ENCODE data around the gene HBG1.

HBG1 gene

GRCh38 chr11:5238486-5238885, 11.2 kb downstream of the HBG1 start:
- no peak for DNase-seq
- no peak overlapping the region for H2AK5ac ChIP-seq (ENCODE audit: low read length)
- H3K9ac ChIP-seq (ENCODE audit: low read length): no peak overlapping the region
- WGBS (ENCODE audit: extremely low coverage, insufficient coverage, low lambda C conversion rate): no CpG with 5 or more reads among the region's 2 CpGs
- no peaks in the 10 kb centered on the region for H3K79me2 ChIP-seq (ENCODE audit: control insufficient read depth, insufficient read depth, low read length)
- no peak overlapping the region for H4K8ac ChIP-seq (ENCODE audit: low read depth, low read length)
- H3K36me3 ChIP-seq (ENCODE audit: control insufficient read depth, insufficient read depth, low read length): no peaks in the 10 kb centered on the region
- no peak overlapping the region for H2BK15ac ChIP-seq (replicated peaks; ENCODE audit: low read depth)
- no peak overlapping the region for H2BK120ac ChIP-seq (ENCODE audit: low read depth, low read length)
- H2BK5ac ChIP-seq (ENCODE audit: low read length): no peak overlapping the region
- no peaks in the 10 kb centered on the region for H3K4me1 ChIP-seq (ENCODE audit: control insufficient read depth, low read depth, low read length)
- no peak overlapping the region for H4K5ac ChIP-seq (ENCODE audit: low read length)
- H3K4ac ChIP-seq (ENCODE audit: low read depth, low read length): no peak overlapping the region
- H3K18ac ChIP-seq (ENCODE audit: low read length): no peak overlapping the region
- no peak overlapping the region for H3K4me2 ChIP-seq (ENCODE audit: low read length)
- no peaks in the 10 kb centered on the region for H3K27me3 ChIP-seq (ENCODE audit: insufficient read depth, low read length, poor library complexity)
- H3K79me1 ChIP-seq (ENCODE audit: low read length): no peaks in the 10 kb centered on the region
- no peak overlapping the region for H3K4me3 ChIP-seq (ENCODE audit: low read length)
- H3K27ac ChIP-seq (ENCODE audit: low read depth, low read length): no peak overlapping the region
- H3K23ac ChIP-seq (ENCODE audit: low read length): no peak overlapping the region
- no peak overlapping the region for H3K56ac ChIP-seq (ENCODE audit: low read length)

DNA sequence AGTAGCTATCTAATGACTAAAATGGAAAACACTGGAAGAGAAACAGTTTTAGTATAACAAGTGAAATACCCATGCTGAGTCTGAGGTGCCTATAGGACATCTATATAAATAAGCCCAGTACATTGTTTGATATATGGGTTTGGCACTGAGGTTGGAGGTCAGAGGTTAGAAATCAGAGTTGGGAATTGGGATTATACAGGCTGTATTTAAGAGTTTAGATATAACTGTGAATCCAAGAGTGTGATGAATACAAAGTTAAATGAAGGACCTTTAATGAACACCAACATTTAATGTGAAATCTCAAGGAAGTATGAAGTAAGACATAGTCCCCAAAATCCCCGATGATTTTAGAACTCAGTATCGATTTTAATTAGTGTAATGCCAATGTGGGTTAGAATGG, 12.2 kb downstream of the HBG1 start:
- Histone ChIP-seq H2AK5ac (ENCODE audit: low read length) (no peak overlapping the region), H3K9ac (ENCODE audit: low read length) (no peak overlapping the region), H2BK120ac (ENCODE audit: low read depth, low read length) (no peak overlapping the region), H3K36me3 (ENCODE audit: control insufficient read depth, insufficient read depth, low read length) (no peaks in the 10 kb centered on the region), H3K27ac (ENCODE audit: low read depth, low read length) (no peak overlapping the region), H2BK5ac (ENCODE audit: low read length) (no peak overlapping the region), H4K8ac (ENCODE audit: low read depth, low read length) (no peak overlapping the region), H3K79me1 (ENCODE audit: low read length) (no peaks in the 10 kb centered on the region), H4K5ac (ENCODE audit: low read length) (no peak overlapping the region), H3K56ac (ENCODE audit: low read length) (no peak overlapping the region), H2BK15ac (replicated peaks; ENCODE audit: low read depth) (no peak overlapping the region), H3K79me2 (ENCODE audit: control insufficient read depth, insufficient read depth, low read length) (no peaks in the 10 kb centered on the region), H3K4ac (ENCODE audit: low read depth, low read length) (no peak overlapping the region), H3K23ac (ENCODE audit: low read length) (no peak overlapping the region), H3K18ac (ENCODE audit: low read length) (no peak overlapping the region), H3K4me2 (ENCODE audit: low read length) (no peak overlapping the region), H3K4me1 (ENCODE audit: control insufficient read depth, low read depth, low read length) (no peaks in the 10 kb centered on the region), H3K4me3 (ENCODE audit: low read length) (no peak overlapping the region), H3K27me3 (ENCODE audit: insufficient read depth, low read length, poor library complexity) (no peaks in the 10 kb centered on the region)
- DNase-seq: no peak
- WGBS (ENCODE audit: extremely low coverage, insufficient coverage, low lambda C conversion rate): no CpG with 5 or more reads among the region's 2 CpGs

DNA sequence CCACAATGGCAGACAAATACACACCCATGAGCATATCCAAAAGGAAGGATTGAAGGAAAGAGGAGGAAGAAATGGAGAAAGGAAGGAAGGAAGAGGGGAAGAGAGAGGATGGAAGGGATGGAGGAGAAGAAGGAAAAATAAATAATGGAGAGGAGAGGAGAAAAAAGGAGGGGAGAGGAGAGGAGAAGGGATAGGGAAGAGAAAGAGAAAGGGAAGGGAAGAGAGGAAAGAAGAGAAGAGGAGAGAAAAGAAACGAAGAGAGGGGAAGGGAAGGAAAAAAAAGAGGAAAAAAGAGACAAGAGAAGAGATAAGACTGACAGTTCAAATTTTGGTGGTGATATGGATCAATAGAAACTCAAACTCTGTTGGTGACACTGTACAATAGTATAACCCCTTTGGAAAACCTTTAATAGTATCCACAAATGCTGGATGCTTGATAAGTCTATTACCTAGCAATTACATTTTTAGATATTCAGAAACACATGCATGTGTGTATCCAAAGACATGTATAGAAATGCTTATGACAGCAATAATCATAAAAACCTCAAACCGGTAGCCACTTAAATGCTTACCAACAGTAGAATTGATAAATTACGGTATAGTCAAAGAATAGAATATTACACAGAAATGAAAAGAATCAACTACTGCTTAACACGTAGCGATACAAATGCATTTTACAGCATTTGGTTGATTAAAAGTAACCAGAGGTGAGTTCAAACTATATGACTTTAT, 14.1 kb downstream of the HBG1 start:
- DNase-seq: no peak
- H3K4me2 ChIP-seq (ENCODE audit: low read length): no peak overlapping the region
- H3K23ac ChIP-seq (ENCODE audit: low read length): no peak overlapping the region
- no peaks in the 10 kb centered on the region for H3K79me1 ChIP-seq (ENCODE audit: low read length)
- no peaks in the 10 kb centered on the region for H3K4me1 ChIP-seq (ENCODE audit: control insufficient read depth, low read depth, low read length)
- no peak overlapping the region for H3K56ac ChIP-seq (ENCODE audit: low read length)
- no peak overlapping the region for H3K4ac ChIP-seq (ENCODE audit: low read depth, low read length)
- H2BK5ac ChIP-seq (ENCODE audit: low read length): no peak overlapping the region
- no peak overlapping the region for H4K8ac ChIP-seq (ENCODE audit: low read depth, low read length)
- no peak overlapping the region for H2BK120ac ChIP-seq (ENCODE audit: low read depth, low read length)
- no peak overlapping the region for H3K27ac ChIP-seq (ENCODE audit: low read depth, low read length)
- no peaks in the 10 kb centered on the region for H3K79me2 ChIP-seq (ENCODE audit: control insufficient read depth, insufficient read depth, low read length)
- no CpG with 5 or more reads among the region's 5 CpGs for WGBS (ENCODE audit: extremely low coverage, insufficient coverage, low lambda C conversion rate)
- no peak overlapping the region for H2AK5ac ChIP-seq (ENCODE audit: low read length)
- no peaks in the 10 kb centered on the region for H3K36me3 ChIP-seq (ENCODE audit: control insufficient read depth, insufficient read depth, low read length)
- H2BK15ac ChIP-seq (replicated peaks; ENCODE audit: low read depth): no peak overlapping the region
- H3K9ac ChIP-seq (ENCODE audit: low read length): no peak overlapping the region
- no peak overlapping the region for H4K5ac ChIP-seq (ENCODE audit: low read length)
- no peaks in the 10 kb centered on the region for H3K27me3 ChIP-seq (ENCODE audit: insufficient read depth, low read length, poor library complexity)
- H3K18ac ChIP-seq (ENCODE audit: low read length): no peak overlapping the region
- no peak overlapping the region for H3K4me3 ChIP-seq (ENCODE audit: low read length)

- H2BK120ac ChIP-seq (ENCODE audit: low read depth, low read length): no peak within 1 kb of the TSS
- H3K56ac ChIP-seq (ENCODE audit: low read length): no peak within 1 kb of the TSS
- no peak within 1 kb of the TSS for H2AK5ac ChIP-seq (ENCODE audit: low read length)
- H3K4ac ChIP-seq (ENCODE audit: low read depth, low read length): no peak within 1 kb of the TSS
- no peaks in the 10 kb centered on the region for H3K36me3 ChIP-seq (ENCODE audit: control insufficient read depth, insufficient read depth, low read length)
- H3K27ac ChIP-seq (ENCODE audit: low read depth, low read length): no peak within 1 kb of the TSS
- H3K4me3 ChIP-seq (ENCODE audit: low read length): no peak within 1 kb of the TSS
- no peaks in the 10 kb centered on the region for H3K79me1 ChIP-seq (ENCODE audit: low read length)
- no peak within 1 kb of the TSS for H3K18ac ChIP-seq (ENCODE audit: low read length)
- no peak within 1 kb of the TSS for H3K4me2 ChIP-seq (ENCODE audit: low read length)
- no peak within 1 kb of the TSS for H3K9ac ChIP-seq (ENCODE audit: low read length)
- DNase-seq: no peak
- no peak within 1 kb of the TSS for H4K5ac ChIP-seq (ENCODE audit: low read length)
- H4K8ac ChIP-seq (ENCODE audit: low read depth, low read length): no peak within 1 kb of the TSS
- no peak within 1 kb of the TSS for H3K23ac ChIP-seq (ENCODE audit: low read length)
- no peaks in the 10 kb centered on the region for H3K4me1 ChIP-seq (ENCODE audit: control insufficient read depth, low read depth, low read length)
- no peaks in the 10 kb centered on the region for H3K27me3 ChIP-seq (ENCODE audit: insufficient read depth, low read length, poor library complexity)
- H3K79me2 ChIP-seq (ENCODE audit: control insufficient read depth, insufficient read depth, low read length): no peaks in the 10 kb centered on the region
- no peak within 1 kb of the TSS for H2BK15ac ChIP-seq (replicated peaks; ENCODE audit: low read depth)
- no peak within 1 kb of the TSS for H2BK5ac ChIP-seq (ENCODE audit: low read length)
- no CpG with 5 or more reads among the region's 2 CpGs for WGBS (ENCODE audit: extremely low coverage, insufficient coverage, low lambda C conversion rate)
Observed at GRCh38 chr11:5234381-5234834, 15.2 kb downstream of the HBG1 start, which contains the start of gene HBD. Gene HBD (minus strand): TSS chr11:5234483. CDS start chr11:5234433, 50 bp downstream.

DNA sequence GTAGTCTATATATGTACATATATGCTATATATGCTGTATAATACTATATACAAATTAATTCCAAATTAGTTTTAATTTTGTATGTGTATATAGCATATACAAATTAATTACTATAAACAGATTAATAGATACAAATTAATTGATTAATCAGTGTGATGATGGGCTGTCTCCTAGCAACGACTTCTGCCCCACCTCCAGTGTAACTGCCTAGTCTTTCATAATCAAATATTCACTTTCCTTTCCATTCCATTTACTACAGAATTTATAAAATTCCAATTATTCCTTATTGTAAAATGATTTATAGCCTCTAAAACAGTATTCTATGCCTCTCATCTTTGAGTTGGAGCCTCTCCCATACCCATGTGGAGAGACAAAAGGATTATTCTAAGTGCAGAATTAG, 16.4 kb downstream of the HBG1 start:
- Histone ChIP-seq H2BK15ac (replicated peaks; ENCODE audit: low read depth) (no peak overlapping the region), H3K4me2 (ENCODE audit: low read length) (no peak overlapping the region), H2AK5ac (ENCODE audit: low read length) (no peak overlapping the region), H3K56ac (ENCODE audit: low read length) (no peak overlapping the region), H3K18ac (ENCODE audit: low read length) (no peak overlapping the region), H4K8ac (ENCODE audit: low read depth, low read length) (no peak overlapping the region), H3K4me1 (ENCODE audit: control insufficient read depth, low read depth, low read length) (no peaks in the 10 kb centered on the region), H4K5ac (ENCODE audit: low read length) (no peak overlapping the region), H2BK120ac (ENCODE audit: low read depth, low read length) (no peak overlapping the region), H3K23ac (ENCODE audit: low read length) (no peak overlapping the region), H3K4ac (ENCODE audit: low read depth, low read length) (no peak overlapping the region), H2BK5ac (ENCODE audit: low read length) (no peak overlapping the region), H3K79me1 (ENCODE audit: low read length) (no peaks in the 10 kb centered on the region), H3K27ac (ENCODE audit: low read depth, low read length) (no peak overlapping the region), H3K27me3 (ENCODE audit: insufficient read depth, low read length, poor library complexity) (no peaks in the 10 kb centered on the region), H3K9ac (ENCODE audit: low read length) (no peak overlapping the region), H3K36me3 (ENCODE audit: control insufficient read depth, insufficient read depth, low read length) (no peaks in the 10 kb centered on the region), H3K79me2 (ENCODE audit: control insufficient read depth, insufficient read depth, low read length) (no peaks in the 10 kb centered on the region), H3K4me3 (ENCODE audit: low read length) (no peak overlapping the region)
- WGBS (ENCODE audit: extremely low coverage, insufficient coverage, low lambda C conversion rate): no CpG with 5 or more reads among the region's 1 CpG
- no peak for DNase-seq

- no peak overlapping the region for H2BK5ac ChIP-seq (ENCODE audit: low read length)
Observed at GRCh38 chr11:5232821-5233220, 16.8 kb downstream of the HBG1 start.

More at GRCh38 chr11:5232821-5233220, 16.8 kb downstream of the HBG1 start:
- H3K23ac ChIP-seq (ENCODE audit: low read length): no peak overlapping the region
- H3K9ac ChIP-seq (ENCODE audit: low read length): no peak overlapping the region
- H2AK5ac ChIP-seq (ENCODE audit: low read length): no peak overlapping the region
- no CpG with 5 or more reads among the region's 2 CpGs for WGBS (ENCODE audit: extremely low coverage, insufficient coverage, low lambda C conversion rate)
- no peak overlapping the region for H3K56ac ChIP-seq (ENCODE audit: low read length)
- no peaks in the 10 kb centered on the region for H3K4me1 ChIP-seq (ENCODE audit: control insufficient read depth, low read depth, low read length)
- no peak overlapping the region for H3K4me2 ChIP-seq (ENCODE audit: low read length)
- DNase-seq: no peak
- H3K4me3 ChIP-seq (ENCODE audit: low read length): no peak overlapping the region
- no peak overlapping the region for H2BK15ac ChIP-seq (replicated peaks; ENCODE audit: low read depth)
- no peaks in the 10 kb centered on the region for H3K36me3 ChIP-seq (ENCODE audit: control insufficient read depth, insufficient read depth, low read length)
- no peak overlapping the region for H3K4ac ChIP-seq (ENCODE audit: low read depth, low read length)
- no peak overlapping the region for H4K5ac ChIP-seq (ENCODE audit: low read length)
- H3K18ac ChIP-seq (ENCODE audit: low read length): no peak overlapping the region
- no peaks in the 10 kb centered on the region for H3K79me2 ChIP-seq (ENCODE audit: control insufficient read depth, insufficient read depth, low read length)
- H3K27me3 ChIP-seq (ENCODE audit: insufficient read depth, low read length, poor library complexity): no peaks in the 10 kb centered on the region
- no peaks in the 10 kb centered on the region for H3K79me1 ChIP-seq (ENCODE audit: low read length)
- H4K8ac ChIP-seq (ENCODE audit: low read depth, low read length): no peak overlapping the region
- no peak overlapping the region for H3K27ac ChIP-seq (ENCODE audit: low read depth, low read length)
- H2BK120ac ChIP-seq (ENCODE audit: low read depth, low read length): no peak overlapping the region

All from mesendoderm (in vitro differentiated cells).